GM19328 (cell line): ENCODE measurements around the gene PIEZO1.
A peak's percentile ranks its signal among the peaks of the same experiment; 100 is the strongest.

ENCODE experiments used
- ATAC-seq: cut with Tn5 transposase; IDR thresholded peaks from one replicate; pipeline ENCODE4 v1.9.1; 2021; ENCODE audit warnings: mild to moderate bottlenecking, moderate library complexity; ENCODE audit not compliant: unreplicated experiment

Gene PIEZO1

DNA sequence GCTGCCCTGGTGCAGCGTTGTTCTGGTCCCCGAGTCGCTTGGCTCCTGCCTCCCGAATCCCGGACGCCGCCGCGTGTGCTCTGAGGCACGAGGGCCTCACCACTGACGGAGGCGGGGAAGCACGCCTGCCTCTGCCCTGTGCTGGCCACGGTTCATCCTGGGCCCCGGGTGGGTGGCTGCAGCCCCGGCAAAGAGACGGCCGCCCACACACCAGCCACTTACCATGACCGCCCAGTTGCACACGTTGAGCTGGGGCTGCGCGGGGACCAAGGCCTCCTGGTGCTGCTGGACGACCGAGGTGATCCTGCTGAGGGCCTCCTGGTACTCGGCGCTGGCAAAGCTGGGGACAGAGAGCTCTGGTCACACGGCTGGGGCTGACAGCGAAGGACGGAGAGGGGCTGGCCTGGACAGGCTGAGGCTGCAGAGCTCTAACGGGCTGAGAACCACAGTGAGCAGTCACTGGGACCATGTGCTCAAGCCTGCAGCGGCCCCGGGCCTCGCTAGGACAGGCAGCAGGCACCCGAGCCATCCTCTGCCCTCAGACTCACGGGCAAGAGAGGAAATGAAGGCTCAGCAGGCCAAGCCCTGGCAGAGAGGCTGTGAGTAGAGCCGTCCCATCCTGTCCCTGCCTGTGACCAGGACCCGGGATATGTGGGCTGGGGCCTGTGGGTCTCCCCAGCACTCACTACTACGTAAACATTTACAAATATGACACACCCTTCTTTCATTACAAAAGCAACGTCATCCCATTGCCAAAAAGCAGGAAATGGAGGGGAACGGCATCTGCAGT, 33.0 kb upstream of the PIEZO1 start:
- no peak for ATAC-seq

DNA sequence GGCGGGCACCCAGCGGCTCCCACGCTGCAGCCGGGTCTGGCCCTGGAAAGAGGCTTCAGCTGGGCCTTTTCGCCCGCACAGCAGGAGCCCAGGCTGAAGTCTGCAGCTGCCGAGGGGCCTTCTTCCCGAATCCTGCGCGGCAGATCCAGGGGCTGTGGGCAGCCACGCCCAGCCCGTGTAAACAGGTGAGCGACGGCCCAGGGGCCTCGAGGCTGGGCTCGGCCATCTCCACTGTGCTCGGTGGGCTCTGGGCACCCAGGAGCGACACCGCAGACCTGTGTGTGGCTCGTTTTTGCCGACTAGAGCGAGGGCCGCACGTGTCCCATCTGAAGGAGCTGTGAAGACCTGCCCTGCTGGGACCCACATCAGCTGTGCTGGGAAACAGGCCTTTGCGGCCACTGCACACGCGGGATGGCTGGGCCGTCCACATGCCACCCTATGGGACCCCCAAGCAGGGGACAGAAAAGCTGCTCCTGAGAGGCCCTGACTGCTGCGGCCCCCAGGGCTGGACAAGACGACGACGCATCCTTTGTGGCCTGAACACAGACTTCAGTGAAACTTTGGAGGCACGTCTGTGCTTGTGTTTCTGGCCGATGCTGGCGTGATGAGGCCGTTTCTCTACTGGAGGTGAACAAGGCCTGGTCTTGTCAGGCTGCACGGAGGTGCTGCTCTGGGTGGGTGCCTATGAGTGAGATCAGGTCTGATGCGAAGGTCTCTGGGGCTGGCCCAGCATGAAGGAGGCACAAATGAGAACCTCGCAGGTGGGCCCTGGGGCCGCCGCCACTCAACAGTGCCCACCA, 31.9 kb upstream of the PIEZO1 start:
- ATAC-seq = no peak

DNA sequence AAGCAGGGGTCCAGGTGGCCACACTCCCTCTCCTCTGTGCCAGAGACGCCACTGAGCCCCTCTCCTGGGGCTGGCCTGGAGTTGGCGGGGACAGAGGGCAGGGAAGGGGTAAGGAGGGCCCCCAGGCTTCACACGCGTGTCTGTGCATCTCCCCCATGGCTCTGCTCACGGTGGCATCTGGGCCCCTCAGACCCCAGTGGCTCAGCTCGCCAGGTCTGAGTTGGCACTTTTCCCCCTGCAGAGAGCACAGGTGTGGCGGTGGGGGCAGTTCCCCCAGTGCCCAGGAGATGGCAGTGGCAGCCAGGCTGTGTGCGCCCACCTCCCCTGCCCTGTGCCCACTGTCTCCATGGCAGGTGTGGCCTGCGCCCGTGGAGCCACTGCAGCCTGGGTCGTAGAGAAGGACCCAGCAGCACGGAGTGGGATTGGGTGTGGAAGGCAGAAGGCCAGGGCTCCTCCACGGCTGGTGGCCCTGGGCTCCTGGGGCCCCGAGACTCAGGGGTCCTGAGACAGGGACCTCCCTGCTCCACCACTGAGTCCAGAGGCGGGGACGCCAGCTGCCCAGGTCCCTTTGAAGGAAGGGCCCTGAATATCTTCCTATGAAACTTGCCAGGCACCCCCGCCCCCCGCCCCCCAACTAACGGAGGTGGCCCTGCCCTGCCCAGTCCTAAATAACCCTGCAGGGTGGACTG, 31.0 kb upstream of the PIEZO1 start:
- no peak for ATAC-seq

DNA sequence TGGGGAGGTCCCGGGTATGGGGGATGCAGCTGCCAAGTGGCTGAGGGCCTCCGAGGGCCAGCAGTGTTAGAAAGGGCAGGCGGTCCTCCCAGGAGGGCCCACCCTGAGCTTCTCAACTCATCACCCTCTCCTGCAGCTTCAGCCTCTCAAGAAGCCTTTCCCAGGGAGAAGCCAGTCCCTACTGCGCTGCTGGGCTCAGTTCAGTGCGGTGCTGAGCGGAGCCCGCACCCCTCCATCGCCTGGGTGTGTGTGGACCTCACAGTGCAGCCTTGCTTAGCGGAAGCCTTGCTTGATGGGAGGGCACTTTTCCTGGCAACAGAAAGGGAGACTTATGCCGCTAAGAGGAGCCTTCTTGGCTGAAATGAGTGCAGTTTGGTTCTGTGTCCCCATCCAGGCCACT, 30.2 kb upstream of the PIEZO1 start:
- no peak for ATAC-seq

DNA sequence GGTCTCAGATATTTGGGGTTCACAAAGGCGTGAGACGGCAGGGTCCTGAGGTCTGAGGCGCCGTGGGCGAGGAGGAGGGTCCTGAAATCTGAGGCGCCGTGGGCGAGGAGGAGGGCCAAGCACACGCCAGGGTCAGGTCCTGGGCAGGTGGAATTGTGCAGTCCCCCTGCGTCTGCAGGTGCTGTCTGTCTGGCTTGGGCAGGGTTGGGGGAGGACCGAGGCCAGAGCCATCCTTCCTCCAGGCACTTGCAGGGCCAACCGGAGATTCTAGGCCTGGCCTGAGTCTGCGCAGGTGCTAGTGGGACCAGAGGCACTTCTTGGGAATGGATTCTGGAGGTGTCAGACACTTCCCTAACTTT, 29.1 kb upstream of the PIEZO1 start:
- no peak for ATAC-seq

DNA sequence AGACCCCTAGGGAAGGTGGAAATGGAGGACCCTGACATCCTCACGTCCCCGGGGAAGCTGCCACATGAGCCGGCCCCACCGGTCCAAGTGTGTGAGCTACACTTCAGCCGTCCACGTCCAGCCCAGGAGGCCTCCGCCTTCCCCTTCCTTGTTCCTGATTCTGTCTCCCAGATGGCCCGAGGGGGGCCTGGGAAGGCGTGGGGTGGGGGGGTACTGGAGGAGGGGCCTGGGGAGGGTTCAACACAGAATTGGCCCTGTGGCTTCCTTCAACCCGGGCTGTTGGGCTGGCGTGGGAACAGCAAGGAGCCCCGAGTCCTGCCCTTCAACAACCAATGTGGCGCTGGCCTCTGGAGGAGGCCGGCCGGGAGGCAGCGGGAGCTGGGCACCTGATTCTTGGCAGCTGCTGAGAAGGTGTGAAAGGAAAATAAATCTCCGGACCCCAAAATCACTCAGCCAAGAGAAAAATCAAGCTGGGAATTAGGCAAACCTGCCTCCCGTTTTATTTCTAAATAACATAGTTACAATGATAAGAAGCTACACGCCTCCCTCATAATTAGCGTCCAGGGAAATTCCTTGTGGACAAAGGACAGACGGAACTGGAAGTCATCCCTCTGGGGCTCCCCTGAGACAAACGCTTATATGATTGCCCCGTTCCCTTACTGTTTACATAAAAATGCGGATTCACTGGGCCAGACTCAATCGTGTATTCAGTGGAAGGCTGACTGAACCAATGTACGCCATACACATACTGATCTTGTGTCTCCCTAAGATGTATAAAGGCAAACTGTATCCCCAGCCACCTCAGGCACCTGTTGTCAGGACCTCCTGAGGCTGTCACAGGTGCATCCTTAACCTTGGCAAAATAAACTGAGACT, 28.5 kb upstream of the PIEZO1 start:
- no peak for ATAC-seq

DNA sequence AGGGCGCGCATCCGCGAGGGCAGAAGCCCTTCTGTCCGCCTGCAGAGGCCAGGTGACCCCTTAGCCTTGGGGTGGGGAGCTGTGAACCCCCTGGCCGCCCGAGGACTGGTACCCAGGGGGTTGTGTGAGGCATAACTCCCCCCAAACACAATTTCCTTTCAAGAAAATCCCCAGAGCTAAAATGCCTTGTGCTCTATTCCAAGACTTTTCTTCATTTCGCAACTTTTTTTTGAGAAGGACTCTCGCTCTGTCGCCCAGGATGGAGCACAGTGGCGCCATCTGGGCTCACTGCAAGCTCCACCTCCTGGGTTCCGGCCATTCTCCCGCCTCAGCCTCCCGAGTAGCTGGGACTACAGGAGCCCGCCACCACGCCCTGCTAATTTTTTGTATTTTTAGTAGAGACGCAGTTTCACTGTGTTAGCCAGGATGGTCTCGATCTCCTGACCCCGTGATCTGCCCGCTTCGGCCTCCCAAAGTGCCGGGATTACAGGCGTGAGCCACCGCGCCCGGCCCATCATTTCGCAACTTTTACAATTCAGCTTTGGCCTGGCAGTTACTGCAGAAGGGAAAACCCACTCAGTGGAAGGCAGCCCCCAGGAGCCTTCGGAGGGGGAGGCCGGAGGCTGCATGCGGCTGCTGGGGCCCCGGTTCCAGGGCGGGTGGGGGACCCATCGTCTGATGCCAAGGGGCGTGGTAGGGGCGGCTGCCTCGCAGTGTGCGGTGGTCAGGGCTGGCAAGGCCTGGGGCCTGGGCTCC, 27.7 kb upstream of the PIEZO1 start:
- ATAC-seq = no peak

DNA sequence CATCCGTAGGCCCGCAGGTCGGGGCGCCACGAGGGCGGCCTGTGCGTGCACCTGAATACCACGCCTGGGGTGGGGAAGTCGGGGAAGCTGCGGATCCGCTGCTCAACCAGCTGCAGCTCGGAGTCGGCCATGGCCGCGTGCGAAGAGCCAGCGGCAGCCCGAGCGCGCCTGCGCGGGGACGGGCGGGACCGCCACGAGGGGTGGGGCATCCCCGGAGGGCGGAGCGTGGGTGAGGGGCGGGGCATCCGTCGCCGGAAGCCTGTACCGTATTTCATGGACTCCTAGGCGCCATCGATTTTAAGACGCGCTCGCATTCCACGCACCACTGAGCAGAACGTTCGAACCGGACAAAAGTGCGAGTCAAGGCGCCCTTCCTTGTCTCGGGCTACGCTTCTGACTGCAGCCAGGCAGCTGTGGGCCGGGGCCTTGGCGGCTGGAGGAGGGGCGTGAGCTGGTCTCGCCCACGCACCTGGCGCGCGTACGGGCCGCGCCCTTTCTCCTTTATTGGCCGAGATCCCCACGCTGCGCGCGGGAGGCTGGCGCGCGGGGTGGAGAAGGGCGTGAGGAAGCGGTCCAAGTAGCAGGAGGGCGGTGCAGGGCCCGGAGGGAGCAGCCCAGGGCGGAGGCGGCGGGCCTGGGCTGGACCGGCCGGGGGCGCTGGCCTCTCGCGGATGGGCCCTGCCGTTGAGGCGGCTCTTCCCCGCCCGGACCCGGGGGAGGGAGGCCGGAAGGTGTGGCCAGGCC, 26.9 kb upstream of the PIEZO1 start, which contains the start of gene APRT:
Gene APRT, minus strand, starts transcription at position 160 of the 744 bp plus-strand sequence. Its CDS starts 29 bp downstream, at position 131.
- peak; percentile 69 for ATAC-seq

DNA sequence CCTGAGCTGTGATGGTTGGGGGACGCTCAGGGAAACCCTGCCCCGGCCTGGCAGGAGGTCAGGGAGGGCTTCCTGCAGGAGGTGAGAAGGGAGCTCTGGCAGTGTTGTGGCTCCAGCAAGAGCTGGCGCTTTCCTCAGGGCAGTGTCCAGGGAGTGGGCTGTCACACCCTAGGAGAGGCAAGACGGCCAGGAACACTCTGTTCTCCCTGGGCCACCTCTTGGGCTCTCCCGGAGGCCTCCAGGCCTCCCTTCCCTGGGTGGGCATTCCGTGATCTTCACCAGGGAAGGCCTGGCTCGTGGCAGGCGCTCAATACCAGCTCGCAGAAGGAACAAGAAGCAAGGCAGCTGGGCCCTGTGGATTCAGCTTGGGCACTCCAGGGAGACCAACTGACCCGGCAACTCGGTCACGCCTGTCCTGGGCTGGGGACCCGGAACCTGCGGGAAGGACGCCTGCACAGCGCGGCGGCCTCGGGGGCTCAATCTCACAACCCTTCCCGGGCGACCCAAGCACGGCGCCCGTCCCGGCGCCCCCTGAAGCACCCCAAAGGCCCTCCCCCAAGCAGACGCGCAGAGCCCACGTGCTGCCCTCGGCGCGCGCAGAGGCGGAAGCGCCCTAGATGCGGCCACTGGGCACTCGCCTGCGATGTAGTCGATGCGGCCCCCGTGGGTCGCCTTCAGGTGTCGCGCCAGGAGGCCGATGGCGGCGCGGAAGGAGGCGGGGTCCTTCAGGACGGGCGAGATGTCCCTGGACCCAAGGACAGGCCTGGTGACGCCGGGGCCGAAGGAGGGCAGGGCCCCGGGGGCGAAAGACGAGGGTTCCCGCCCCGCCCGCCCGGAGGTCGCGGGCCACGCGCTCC, 26.1 kb upstream of the PIEZO1 start:
- peak; percentile 44 for ATAC-seq

DNA sequence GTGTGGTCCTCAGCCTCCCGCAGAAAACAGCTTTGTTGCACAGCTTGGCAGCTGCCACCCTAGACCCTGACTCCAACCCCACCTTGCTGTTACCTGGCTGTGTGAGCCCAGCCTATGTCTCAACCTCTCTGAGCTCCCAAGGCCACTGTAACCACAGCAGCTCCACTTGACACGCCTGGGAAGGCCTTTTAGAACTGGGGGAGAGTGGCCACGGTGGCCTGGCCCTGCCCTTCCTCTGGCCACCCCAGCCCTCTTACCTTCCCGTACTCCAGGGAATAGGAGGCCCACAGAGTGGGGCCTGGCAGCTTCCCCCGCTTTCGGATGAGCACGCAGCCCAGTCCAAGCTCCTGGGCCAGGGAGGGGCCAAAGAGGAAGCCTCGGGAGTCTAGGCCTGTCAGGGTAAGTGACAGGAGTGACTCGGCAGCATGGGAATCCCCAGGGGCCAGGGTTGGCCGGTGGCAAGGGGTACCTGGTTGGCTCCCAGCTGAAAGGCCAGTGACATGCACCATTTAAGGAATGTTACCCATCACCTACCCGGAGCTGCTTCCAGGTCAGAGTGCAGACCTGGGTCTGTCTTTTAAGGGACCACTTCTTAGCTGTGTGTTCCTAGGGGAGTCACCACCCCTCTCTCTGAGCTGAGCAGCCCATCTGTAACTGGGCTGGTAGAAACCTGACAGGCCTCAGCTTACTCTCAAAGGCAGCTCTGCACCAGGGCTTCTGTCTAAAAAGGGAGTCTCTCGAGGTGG, 25.3 kb upstream of the PIEZO1 start:
- ATAC-seq = no peak

DNA sequence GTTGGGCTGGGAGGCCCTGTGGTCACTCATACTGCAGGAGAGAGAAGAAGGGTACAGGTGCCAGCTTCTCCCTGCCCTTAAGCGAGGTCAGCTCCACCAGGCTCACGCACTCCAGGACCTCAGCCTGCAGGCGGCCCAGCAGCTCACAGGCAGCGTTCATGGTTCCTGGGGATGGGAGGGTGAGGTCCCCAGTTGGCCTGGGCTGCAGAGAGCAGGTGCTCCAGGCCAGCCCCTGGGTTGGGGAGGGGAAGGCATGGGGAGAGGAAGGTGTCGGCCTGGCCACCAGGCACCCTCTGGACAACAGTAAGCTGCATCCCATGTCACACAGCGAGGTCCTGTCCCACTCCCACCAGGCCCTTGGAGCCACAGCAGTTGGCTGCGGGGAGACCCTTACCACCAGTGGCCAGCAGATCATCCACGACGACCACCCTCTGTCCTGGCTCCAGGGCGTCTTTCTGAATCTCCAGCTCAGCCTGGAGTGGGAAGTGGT, 24.7 kb upstream of the PIEZO1 start:
- ATAC-seq = no peak

DNA sequence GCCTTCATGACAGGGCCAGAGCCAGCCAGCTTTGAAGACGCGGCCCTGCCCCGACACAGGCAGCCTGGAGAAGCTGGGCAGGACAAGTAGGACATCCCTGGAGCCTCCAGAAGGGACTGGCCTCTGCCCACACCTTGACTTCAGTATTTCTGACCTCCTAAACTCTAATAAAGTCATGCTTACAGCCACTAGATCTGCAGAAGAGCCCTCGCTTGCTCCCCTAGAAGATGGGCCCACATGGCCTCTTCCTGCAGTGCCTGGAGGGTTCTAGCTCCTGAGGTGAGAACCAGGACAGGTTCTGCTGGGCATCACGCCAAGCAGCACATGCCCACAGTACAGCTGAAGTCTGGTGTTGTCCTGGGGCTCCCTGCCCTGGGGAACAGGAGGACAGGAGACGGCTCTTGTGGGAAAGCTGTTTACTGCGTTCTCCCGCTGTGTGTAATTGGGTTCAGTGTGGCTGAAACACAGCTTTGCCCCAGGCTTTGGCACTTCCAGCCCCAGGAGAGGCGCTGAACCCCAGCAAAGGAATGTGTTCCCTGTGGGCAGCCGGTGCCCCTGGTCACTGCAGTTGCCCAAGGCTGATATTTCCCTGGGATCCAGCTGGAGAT, 24.2 kb upstream of the PIEZO1 start:
- ATAC-seq = no peak

DNA sequence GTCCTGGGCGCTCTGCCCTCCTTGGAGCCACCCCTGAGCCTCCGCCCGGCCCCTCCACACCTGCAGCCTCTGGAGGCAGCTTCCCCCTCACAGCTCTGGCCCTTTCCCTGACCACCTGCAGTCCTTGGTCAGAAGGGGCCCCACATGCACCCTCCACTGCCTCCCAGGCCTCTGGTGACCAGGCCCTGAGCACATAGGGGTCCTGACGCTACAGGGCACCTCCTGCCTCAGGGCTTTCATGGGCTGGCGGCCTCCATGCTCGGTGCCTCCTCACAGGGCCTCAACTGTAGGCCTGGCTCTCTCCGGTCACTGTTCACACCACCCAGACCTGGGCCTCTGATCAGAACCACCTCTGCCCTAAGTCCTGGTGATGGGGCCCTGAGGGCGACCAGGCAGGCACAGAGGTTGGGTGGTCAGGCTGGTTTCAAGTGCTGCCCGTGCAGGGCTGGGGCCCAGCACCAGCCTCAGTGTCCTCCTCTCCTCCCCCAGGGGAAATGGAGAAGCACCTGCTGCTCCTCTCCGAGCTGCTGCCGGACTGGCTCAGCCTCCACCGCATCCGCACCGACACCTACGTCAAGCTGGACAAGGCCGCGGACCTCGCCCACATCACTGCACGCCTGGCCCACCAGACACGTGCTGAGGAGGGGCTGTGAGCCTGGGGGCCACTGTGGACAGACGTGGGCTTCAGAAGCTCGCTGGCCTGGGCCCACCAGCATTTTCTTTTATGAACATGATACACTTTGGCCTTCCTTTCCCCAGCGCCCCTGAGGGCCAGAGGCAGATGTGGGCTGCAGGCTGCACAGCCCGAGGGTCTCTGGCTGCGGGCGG, 22.8 kb upstream of the PIEZO1 start:
- no peak for ATAC-seq

DNA sequence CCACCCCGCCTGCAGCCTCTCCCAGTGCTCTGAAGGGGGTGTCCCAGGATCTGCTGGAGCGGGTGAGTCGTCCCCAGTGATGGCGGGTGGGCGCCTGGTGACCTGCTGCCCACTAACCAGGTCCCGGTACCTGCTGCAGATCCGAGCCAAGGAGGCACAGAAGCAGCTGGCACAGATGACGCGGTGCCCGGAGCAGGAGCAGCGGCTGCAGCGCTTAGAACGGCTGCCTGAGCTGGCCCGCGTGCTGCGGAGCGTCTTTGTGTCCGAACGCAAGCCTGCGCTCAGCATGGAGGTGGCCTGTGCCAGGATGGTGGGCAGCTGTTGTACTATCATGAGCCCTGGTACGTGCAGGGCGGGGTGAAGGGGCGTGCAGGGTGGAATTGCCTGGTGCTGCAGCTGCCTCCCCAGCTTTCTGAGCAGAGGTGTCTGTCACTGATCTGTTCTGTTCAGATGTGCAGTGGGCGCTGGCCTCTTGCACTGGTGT, 22.2 kb upstream of the PIEZO1 start:
- no peak for ATAC-seq

DNA sequence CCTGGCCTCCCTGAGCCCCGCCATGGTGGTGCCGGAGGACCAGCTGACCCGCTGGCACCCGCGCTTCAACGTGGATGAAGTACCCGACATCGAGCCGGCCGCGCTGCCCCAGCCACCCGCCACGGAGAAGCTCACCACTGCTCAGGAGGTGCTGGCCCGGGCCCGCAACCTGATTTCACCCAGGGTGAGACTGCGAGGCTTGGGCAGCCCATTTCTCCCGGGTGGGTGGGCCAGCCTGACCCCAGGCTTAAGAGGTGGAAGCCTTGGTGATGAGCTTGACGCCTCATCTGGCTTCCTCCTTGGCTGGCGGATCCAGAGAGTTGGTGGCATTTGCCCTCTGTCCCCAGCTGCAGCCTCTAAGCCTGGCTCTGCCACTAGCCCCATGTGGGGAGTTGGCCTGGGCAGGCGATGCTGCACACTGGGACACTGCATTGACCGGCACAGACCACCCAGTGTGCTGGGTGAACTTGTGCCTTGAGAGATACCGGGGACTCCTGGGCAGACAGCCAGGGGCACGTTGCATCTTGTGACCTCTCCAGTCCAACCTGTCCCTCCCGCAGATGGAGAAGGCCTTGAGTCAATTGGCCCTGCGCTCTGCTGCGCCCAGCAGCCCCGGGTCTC, 21.6 kb upstream of the PIEZO1 start:
- ATAC-seq = no peak
